ENCODE measurements around the gene CNTNAP2. TPM values are rescaled to one million over a fixed set of nuclear protein-coding genes. Genes with fewer than 3 reads are reported as not detected.

The CNTNAP2 gene
- total RNA-seq, 1 donor from 2014 or later = 5.4 TPM

DNA sequence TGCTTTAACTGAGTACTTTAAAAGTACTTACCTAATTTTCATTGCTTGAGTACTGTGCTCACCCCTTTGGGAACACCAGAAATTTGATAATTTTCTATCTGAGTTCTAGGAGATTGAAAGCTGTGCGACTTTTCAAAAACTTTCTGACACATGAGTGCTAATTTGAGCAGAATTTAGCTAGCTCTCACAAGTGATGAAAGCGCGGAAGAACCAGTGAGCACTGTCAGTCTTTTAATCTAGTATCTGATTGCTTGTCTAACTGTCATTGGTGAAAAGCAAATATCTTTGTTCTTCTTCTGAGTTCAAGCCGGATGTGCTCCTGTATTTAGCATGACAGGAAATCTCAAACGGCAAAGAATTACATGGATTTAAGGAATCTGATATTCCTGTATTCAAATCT, 899.4 kb downstream of the CNTNAP2 start:
- no peaks in the 10 kb centered on the region for H3K4me1 Mint-ChIP-seq (ENCODE audit: unreplicated experiment)
- no peaks in the 10 kb centered on the region for H3K36me3 Mint-ChIP-seq (ENCODE audit: low read depth, unreplicated experiment)
- no peak overlapping the region for H3K27ac Mint-ChIP-seq (ENCODE audit: unreplicated experiment)
- no peak overlapping the region for H3K4me3 Mint-ChIP-seq (ENCODE audit: unreplicated experiment)
- TF ChIP-seq, protein P1, sequence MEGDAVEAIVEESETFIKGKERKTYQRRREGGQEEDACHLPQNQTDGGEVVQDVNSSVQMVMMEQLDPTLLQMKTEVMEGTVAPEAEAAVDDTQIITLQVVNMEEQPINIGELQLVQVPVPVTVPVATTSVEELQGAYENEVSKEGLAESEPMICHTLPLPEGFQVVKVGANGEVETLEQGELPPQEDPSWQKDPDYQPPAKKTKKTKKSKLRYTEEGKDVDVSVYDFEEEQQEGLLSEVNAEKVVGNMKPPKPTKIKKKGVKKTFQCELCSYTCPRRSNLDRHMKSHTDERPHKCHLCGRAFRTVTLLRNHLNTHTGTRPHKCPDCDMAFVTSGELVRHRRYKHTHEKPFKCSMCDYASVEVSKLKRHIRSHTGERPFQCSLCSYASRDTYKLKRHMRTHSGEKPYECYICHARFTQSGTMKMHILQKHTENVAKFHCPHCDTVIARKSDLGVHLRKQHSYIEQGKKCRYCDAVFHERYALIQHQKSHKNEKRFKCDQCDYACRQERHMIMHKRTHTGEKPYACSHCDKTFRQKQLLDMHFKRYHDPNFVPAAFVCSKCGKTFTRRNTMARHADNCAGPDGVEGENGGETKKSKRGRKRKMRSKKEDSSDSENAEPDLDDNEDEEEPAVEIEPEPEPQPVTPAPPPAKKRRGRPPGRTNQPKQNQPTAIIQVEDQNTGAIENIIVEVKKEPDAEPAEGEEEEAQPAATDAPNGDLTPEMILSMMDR (IDR thresholded peaks at IDR 0.05; ENCODE audit: unreplicated experiment) = no peak
- DNase-seq (ENCODE audit: low spot score) = no peak
- no peaks in the 10 kb centered on the region for H3K27me3 Mint-ChIP-seq (ENCODE audit: unreplicated experiment)
- H3K9me3 Mint-ChIP-seq (ENCODE audit: unreplicated experiment) = no peaks in the 10 kb centered on the region

DNA sequence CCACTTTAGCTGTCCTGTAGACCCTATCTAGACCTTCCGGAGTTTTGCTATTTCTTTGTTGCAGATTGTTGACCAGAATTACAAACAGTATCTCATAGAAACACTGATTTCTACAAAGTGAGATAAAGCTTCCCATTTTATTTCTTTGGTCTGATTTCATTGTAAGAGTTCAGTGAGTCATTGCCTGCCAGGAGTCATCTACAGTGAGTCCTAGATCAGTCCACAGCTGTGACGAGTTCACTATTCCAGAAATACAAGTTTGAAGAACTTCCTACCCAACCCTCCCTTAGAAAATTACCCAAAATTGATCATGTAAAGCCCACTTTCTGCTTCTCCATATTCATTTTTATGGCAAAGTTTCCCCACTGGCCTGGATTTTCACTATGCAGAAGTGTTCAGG, 905.5 kb downstream of the CNTNAP2 start:
- no peak for DNase-seq (ENCODE audit: low spot score)
- Mint-ChIP-seq H3K4me3 (ENCODE audit: unreplicated experiment) (no peak overlapping the region), H3K27me3 (ENCODE audit: unreplicated experiment) (no peaks in the 10 kb centered on the region), H3K36me3 (ENCODE audit: low read depth, unreplicated experiment) (no peaks in the 10 kb centered on the region), H3K9me3 (ENCODE audit: unreplicated experiment) (no peaks in the 10 kb centered on the region), H3K27ac (ENCODE audit: unreplicated experiment) (no peak overlapping the region), H3K4me1 (ENCODE audit: unreplicated experiment) (no peaks in the 10 kb centered on the region)
- TF ChIP-seq, protein P1 (IDR thresholded peaks at IDR 0.05; ENCODE audit: unreplicated experiment) = no peak

DNA sequence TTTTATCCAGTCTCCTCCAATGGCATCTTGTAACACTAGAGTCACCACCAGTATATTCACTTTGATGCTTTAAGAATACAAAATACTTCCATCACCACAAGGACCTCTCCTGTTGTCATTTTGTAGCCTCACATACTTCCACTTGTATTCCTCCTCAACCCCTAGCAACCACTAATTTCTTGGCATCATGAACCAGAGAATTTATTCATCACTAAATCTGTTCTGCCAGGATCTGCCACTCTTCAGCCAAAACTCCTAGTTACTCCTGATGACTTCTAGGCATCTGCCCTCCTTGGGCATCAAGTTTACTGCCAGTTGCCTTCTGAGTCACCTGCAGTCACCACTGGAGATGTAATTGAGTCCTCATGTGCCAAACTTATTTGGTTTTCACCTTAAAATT, 906.8 kb downstream of the CNTNAP2 start:
- no peak overlapping the region for H3K4me3 Mint-ChIP-seq (ENCODE audit: unreplicated experiment)
- H3K36me3 Mint-ChIP-seq (ENCODE audit: low read depth, unreplicated experiment) = no peaks in the 10 kb centered on the region
- TF ChIP-seq, protein P1 (IDR thresholded peaks at IDR 0.05; ENCODE audit: unreplicated experiment) = no peak
- DNase-seq (ENCODE audit: low spot score) = no peak
- H3K27ac Mint-ChIP-seq (ENCODE audit: unreplicated experiment) = no peak overlapping the region
- H3K9me3 Mint-ChIP-seq (ENCODE audit: unreplicated experiment) = peaks cover 4% of the 10 kb centered on the region
- H3K27me3 Mint-ChIP-seq (ENCODE audit: unreplicated experiment) = no peaks in the 10 kb centered on the region
- H3K4me1 Mint-ChIP-seq (ENCODE audit: unreplicated experiment) = no peaks in the 10 kb centered on the region

DNA sequence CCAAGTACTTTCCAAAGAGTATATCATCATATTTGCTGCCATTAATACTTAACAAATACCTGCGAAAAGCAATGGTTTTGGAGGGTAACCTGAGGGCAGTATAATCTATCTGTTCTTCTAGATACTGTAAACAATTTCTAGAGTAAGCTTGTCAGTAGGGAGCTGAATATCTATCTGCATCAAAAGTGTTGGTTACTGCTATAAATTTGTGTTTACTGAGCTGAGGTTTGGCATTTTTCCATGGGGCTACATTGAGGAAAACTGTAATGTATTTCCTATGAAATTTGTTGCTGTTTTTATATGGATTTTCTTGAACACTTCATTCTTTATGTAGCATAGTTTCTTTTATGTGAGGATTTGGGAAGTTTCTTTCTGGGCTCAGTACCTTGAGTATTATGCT, 913.4 kb downstream of the CNTNAP2 start:
- DNase-seq (ENCODE audit: low spot score) = no peak
- TF ChIP-seq, protein P1 (IDR thresholded peaks at IDR 0.05; ENCODE audit: unreplicated experiment) = no peak
- Mint-ChIP-seq H3K36me3 (ENCODE audit: low read depth, unreplicated experiment) (no peaks in the 10 kb centered on the region), H3K9me3 (ENCODE audit: unreplicated experiment) (peaks cover 8% of the 10 kb centered on the region), H3K4me1 (ENCODE audit: unreplicated experiment) (no peaks in the 10 kb centered on the region), H3K4me3 (ENCODE audit: unreplicated experiment) (no peak overlapping the region), H3K27ac (ENCODE audit: unreplicated experiment) (no peak overlapping the region), H3K27me3 (ENCODE audit: unreplicated experiment) (no peaks in the 10 kb centered on the region)

DNA sequence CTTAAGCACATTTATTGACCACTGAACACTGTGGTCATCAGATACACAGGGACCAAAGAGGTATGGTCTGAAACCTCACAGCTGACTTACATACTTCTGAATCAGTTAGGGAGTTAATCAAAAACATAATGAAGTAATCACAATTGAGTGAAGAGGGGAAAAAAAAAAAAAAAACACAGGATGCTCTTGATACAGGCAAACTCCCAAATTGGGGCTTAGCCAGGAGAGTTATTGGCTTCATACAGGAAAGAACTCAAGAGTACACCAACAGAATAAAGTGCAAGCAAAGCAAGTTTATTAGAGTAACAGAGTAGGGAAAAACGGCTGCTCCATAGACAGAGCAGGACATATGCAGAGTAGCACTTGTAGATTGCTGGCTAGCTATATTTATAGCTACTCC, 917.0 kb downstream of the CNTNAP2 start:
- Mint-ChIP-seq H3K36me3 (ENCODE audit: low read depth, unreplicated experiment) (no peaks in the 10 kb centered on the region), H3K4me1 (ENCODE audit: unreplicated experiment) (no peaks in the 10 kb centered on the region), H3K4me3 (ENCODE audit: unreplicated experiment) (no peak overlapping the region), H3K9me3 (ENCODE audit: unreplicated experiment) (peaks cover 5% of the 10 kb centered on the region), H3K27ac (ENCODE audit: unreplicated experiment) (no peak overlapping the region), H3K27me3 (ENCODE audit: unreplicated experiment) (no peaks in the 10 kb centered on the region)
- DNase-seq (ENCODE audit: low spot score) = no peak
- TF ChIP-seq, protein P1 (IDR thresholded peaks at IDR 0.05; ENCODE audit: unreplicated experiment) = no peak
